Measurements from ENCODE around the gene ICAM1. TPM values are rescaled to one million over a fixed set of nuclear protein-coding genes. Genes with fewer than 3 reads are reported as not detected.

ICAM1 gene
- polyA plus RNA-seq, 1 donor from 2014 or later: 9.2 TPM

GRCh38 chr19:10329555-10329954 is 58.6 kb downstream of the ICAM1 start:
- Mint-ChIP-seq H3K36me3 (no peaks in the 10 kb centered on the region), H3K27ac (peak overlapping the region in 1 of 3 donors; percentile 48), H3K4me1 (peaks cover 10 to 15% (median 13%) of the 10 kb centered on the region in 3 donors), H3K9me3 (no peaks in the 10 kb centered on the region), H3K27me3 (no peaks in the 10 kb centered on the region), H3K4me3 (peak overlapping the region in 1 of 4 donors; percentile 45)

- peaks cover 10 to 15% (median 13%) of the 10 kb centered on the region in 3 donors for H3K4me1 Mint-ChIP-seq
- H3K4me3 Mint-ChIP-seq: peak overlapping the region; percentile 94 to 99 (median 98)
- no peaks in the 10 kb centered on the region for H3K36me3 Mint-ChIP-seq
- H3K27ac Mint-ChIP-seq: peak overlapping the region; percentile 94 to 100 (median 97)
- H3K9me3 Mint-ChIP-seq: no peaks in the 10 kb centered on the region
- no peaks in the 10 kb centered on the region for H3K27me3 Mint-ChIP-seq
These were observed 61.4 kb downstream of the ICAM1 start for GRCh38 chr19:10332158-10332964.

GRCh38 chr19:10332965-10333757 is 62.2 kb downstream of the ICAM1 start, which contains the start of gene RAVER1:
Gene RAVER1 (minus strand): TSS chr19:10333529. CDS start chr19:10333507, 22 bp downstream.
- peak within 1 kb of the TSS; percentile 94 to 99 (median 98) for H3K4me3 Mint-ChIP-seq
- peak within 1 kb of the TSS; percentile 94 to 100 (median 97) for H3K27ac Mint-ChIP-seq
- H3K9me3 Mint-ChIP-seq: no peaks in the 10 kb centered on the region
- H3K36me3 Mint-ChIP-seq: no peaks in the 10 kb centered on the region
- no peaks in the 10 kb centered on the region for H3K27me3 Mint-ChIP-seq
- H3K4me1 Mint-ChIP-seq: peaks cover 10 to 15% (median 14%) of the 10 kb centered on the region in 3 donors

- H3K4me1 Mint-ChIP-seq: peaks cover 17 to 22% (median 17%) of the 10 kb centered on the region in 3 donors
These were observed 63.1 kb downstream of the ICAM1 start for GRCh38 chr19:10333758-10334587.

GRCh38 chr19:10334588-10335351 is 63.9 kb downstream of the ICAM1 start:
- H3K4me1 Mint-ChIP-seq: peaks cover 24 to 26% (median 25%) of the 10 kb centered on the region in 3 donors

More at GRCh38 chr19:10333758-10334587, 63.1 kb downstream of the ICAM1 start:
- Mint-ChIP-seq H3K4me3 (peak overlapping the region; percentile 94 to 99 (median 98)), H3K9me3 (no peaks in the 10 kb centered on the region), H3K27me3 (no peaks in the 10 kb centered on the region), H3K27ac (peak overlapping the region; percentile 94 to 100 (median 97)), H3K36me3 (no peaks in the 10 kb centered on the region)

GRCh38 chr19:10335352-10335985 is 64.5 kb downstream of the ICAM1 start:
- Mint-ChIP-seq H3K4me1 (peaks cover 26 to 30% (median 28%) of the 10 kb centered on the region in 3 donors), H3K27me3 (no peaks in the 10 kb centered on the region), H3K9me3 (no peaks in the 10 kb centered on the region), H3K4me3 (peak overlapping the region in 3 of 4 donors; percentile 12 to 78 (median 33)), H3K27ac (peak overlapping the region in 1 of 3 donors; percentile 82), H3K36me3 (no peaks in the 10 kb centered on the region)

More at GRCh38 chr19:10334588-10335351, 63.9 kb downstream of the ICAM1 start:
- Mint-ChIP-seq H3K4me3 (peak overlapping the region; percentile 12 to 78 (median 35)), H3K27me3 (no peaks in the 10 kb centered on the region), H3K36me3 (no peaks in the 10 kb centered on the region), H3K9me3 (no peaks in the 10 kb centered on the region), H3K27ac (peak overlapping the region in 1 of 3 donors; percentile 82)

Other genes with a start within 250 kb of the ICAM1 start
- 63.2 TPM for gene SHFL, start 184.8 kb upstream of the ICAM1 start, polyA plus RNA-seq
- gene ANGPTL6, start 168.4 kb upstream of the ICAM1 start, polyA plus RNA-seq: 1.3 TPM
- gene PPAN, start 164.8 kb upstream of the ICAM1 start, polyA plus RNA-seq: 37.5 TPM
- gene P2RY11, start 159.4 kb upstream of the ICAM1 start, polyA plus RNA-seq: 3.3 TPM
- gene EIF3G, start 151.2 kb upstream of the ICAM1 start, polyA plus RNA-seq: 214 TPM
- 74.6 TPM for gene DNMT1, start 76.2 kb upstream of the ICAM1 start, polyA plus RNA-seq
- gene S1PR2, start 39.8 kb upstream of the ICAM1 start, polyA plus RNA-seq: 0.20 TPM
- 48.8 TPM for gene MRPL4, start 18.9 kb upstream of the ICAM1 start, polyA plus RNA-seq
- 0.81 TPM for gene ICAM4, start 15.8 kb downstream of the ICAM1 start, polyA plus RNA-seq
- not detected for gene ICAM5, start 18.8 kb downstream of the ICAM1 start, polyA plus RNA-seq
- 2.6 TPM for gene ZGLP1, start 38.7 kb downstream of the ICAM1 start, polyA plus RNA-seq
- gene FDX2, start 44.9 kb downstream of the ICAM1 start, polyA plus RNA-seq: 12.8 TPM
- gene RAVER1, start 62.4 kb downstream of the ICAM1 start, polyA plus RNA-seq: 25.9 TPM
- gene ICAM3, start 68.5 kb downstream of the ICAM1 start, polyA plus RNA-seq: 230 TPM
- 69.0 TPM for gene TYK2, start 109.5 kb downstream of the ICAM1 start, polyA plus RNA-seq
- 78.8 TPM for gene CDC37, start 132.4 kb downstream of the ICAM1 start, polyA plus RNA-seq
- gene PDE4A, start 149.4 kb downstream of the ICAM1 start, polyA plus RNA-seq: 2.9 TPM
- 32.9 TPM for gene KEAP1, start 232.2 kb downstream of the ICAM1 start, polyA plus RNA-seq
- 5.1 TPM for gene S1PR5, start 246.3 kb downstream of the ICAM1 start, polyA plus RNA-seq